ENCODE data around the gene NIPAL1.

NIPAL1 gene

DNA sequence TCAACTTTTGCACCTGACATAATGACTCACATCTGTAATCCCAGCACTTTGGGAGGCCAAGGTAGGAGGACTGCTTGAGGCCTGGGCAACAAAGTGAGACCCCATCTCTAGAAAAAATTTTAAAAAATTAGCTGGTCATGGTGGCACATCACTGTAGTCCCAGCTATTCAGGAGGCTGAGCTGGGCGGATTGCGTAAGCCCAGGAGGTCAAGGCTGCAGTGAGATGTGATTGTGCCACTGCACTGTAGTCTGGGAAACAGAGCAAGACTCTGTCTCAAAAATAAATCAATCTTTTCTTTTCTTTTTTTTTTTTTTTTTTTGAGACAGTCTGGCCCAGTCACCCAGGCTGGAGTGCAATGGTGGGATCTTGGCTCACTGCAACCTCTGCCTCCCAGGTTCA lies 52.5 kb downstream of the NIPAL1 start:
- no peak for DNase-seq

DNA sequence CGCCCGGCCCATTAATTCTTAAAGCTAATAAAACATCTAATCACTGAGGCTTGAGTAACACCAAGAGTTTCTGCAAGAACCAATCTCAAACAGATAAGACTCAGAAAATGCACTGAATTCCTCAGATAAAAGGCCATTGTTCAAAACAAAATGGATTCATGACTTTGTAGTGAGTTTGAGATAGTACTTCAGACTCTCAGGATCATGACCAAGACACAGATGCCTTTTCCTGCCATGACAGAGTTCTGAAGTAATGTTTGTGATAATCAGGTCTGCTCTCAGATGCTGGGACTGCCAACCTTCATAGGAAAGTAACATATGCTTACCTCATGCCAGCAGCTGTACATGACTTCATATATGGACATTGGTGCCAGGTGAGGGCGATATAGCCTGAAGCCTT lies 54.6 kb downstream of the NIPAL1 start:
- DNase-seq: no peak

DNA sequence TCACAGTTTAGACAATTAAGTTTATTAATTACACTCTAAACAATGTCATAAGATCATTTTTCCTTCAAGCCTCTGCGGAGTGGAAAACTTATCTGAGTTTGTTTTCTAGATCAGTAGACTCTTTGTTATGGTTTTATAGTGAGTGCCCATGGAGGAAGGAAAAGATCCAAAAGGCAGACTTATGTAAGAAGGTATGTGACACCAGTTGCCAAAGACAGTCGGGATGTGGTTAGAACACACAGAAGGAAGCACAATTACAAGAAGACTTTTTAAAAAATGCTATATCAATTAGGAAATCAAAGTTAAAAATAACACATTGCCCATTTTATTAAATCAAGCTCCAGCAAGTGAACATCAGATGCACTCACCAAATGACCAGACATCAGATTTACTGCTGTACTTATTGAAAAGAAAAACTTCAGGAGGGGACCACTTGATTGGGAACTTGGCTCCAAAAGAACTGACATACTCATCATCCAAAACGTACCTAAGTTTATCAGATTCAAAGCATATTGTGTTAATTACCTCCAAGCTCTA lies 57.1 kb downstream of the NIPAL1 start:
- no peak for DNase-seq

DNA sequence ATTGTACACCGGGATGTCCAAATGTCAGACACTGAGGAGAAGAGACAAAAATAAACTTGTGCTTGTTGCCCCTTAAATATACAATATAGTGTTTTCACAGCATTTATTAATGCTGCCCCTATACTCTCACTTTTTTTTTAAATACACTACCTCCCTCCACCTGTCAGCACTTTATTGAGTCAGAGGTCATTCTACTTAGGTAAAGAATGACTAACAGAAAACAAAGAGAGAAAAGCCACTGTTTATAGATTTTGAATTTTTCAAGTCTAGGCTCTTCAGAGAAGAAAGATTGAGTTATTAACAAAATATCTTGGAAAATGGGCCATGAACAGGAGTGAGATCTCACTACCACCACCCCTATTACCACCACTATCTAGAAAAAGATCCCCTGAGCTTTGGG lies 58.1 kb downstream of the NIPAL1 start:
- DNase-seq: no peak

DNA sequence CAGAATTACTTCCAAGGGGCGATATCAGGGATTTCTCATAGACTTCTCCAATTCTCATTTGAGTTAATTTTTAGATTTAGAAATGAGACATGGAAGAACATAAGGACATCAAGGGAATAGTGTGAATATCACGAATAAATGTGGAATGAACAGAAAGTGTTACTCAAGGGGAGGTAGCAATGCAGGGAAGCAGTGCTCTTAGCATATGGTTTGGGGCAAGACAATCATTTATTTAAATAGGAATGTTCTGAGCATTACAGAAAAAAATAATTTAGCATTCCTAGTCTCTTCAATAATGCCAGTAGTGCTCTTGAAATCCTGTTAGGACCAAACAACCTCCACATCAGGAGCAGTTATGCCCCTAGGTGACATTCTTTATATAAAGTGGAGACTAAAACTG lies 61.9 kb downstream of the NIPAL1 start:
- no peak for DNase-seq

DNA sequence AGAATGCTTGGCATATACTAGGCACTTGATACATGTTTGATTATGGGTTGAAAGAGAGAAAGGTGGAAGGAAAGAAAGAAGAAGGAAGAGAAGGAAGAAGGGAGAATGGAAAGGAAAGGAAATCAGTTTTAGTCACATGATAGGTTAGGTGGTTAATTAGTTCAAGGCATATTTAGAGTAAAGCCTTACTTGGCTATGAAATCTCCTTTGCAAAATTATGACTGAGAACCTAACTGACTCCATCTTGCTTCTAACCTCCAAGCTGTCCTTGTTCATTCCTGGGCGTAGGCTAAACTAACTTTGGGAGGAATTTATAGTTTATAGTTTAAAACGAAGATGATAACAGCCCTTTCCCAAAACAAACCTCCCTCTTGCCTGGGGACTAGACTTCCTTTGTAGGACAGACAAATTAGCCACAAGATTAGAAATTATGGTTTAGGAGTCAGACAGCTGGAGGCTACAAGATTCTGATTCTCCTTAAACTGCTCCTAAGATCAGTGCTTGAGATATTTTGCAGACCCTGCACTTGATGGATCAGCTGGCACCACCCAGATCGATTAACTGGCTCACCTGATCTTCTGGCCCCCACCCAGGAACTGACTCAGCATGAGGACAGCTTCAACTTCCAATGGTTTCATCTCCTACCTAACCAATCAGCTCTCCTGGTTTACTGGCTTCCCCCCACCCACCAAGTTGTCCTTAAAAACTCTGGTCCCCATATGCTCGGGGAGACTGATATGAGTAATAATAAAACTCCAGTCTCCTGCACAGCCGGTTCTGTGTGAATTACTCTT lies 62.5 kb downstream of the NIPAL1 start:
- no peak for DNase-seq

DNA sequence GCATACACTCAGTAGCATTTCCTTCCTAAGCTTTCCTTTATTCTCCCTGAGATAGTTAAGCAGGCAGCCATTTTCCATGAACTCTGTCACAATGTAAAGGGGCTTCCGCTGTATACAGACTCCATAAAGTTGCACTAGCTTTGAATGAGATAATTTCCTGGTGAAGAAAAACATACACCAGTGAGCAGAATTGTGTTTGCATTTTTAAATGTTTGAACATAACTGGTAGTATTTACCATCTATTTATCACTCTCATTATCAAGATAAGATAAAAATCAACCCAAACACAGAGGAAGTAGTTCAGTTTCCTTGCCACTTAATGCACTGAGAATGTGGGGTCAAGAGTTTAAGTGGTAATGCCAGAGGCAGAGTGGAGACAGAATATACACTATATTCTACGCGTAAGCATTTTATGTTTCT lies 63.4 kb downstream of the NIPAL1 start:
- no peak for DNase-seq

DNA sequence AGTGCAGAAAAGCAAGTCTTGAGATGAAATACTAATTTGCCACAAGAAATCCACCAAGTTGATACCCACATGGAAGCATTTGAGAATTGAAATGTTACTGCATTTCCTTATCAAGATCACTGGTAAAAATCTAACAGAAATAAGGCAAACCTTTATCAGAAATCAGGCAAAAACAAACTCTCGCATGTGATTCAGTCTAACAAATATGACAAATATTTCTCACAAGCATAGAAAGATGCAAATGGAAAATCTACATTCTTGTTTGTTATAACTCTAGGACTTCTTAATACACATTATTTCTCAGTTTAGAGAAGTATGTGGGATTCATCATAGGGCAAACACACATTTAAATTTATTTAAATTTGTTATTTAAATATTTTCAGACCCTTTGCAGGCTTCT lies 64.6 kb downstream of the NIPAL1 start:
- no peak for DNase-seq

DNA sequence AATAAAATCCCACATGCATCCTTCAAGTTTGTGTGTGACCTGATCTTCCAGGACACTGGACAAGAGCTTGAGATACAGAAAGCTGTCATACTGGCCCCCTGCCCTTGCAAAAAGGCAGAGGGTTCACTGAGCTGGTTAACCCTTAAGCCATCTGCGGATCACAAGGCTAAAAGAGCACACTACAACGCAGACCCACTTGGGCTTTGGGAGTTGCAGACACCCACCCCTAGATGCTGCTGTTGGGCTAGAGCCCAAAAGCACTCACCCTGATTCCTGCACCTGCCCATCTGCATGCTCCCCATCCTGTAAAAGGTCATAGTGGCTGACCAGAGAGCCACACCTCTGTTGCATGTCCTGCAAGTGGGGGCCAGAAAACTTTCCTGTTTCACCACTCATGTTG lies 66.4 kb downstream of the NIPAL1 start:
- DNase-seq: no peak

DNA sequence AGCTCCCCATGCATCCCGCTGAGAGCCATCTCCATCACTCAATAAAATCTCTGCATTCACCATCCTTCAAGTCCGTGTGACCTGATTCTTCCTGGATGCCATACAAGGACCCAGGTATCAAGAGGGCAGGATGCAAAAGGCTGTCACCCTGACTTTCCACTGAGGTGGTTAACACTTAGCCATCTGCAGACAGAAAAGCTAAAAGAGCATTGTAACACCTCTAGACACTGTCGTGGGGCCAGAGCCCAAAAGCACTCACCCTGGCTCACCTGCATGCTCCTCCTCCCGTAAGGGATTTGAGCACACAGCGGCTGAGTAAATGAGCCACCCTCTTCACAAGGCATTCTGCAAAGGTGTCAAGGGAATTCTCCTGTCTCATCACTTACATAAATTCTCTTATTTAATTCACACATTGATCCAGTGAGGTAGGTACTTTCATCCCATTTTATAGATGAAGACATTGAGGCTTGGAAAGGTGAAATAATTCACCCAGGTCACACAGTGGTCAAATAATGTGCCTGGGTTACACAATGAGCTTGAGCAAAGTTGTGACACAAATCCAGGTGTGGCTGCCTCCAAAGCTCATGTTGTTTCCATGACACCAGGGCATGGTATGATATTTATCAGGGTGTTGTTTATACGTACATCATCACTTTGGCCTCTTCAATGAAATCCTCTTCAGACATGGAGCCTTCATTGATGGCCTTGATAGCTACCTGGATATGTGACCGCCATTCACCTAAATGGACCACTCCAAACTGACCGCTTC lies 69.4 kb downstream of the NIPAL1 start:
- no peak for DNase-seq
